A549 (cell line): Measurements from ENCODE around the gene CPEB4.

Experiments
- MYC ChIP-seq: IDR thresholded peaks from 2 replicates; pipeline ENCODE4 v1.6.1; 2012; ENCODE audit warnings: mild to moderate bottlenecking, inconsistent platforms, low read length, improper control_type of control experiment, borderline replicate concordance
- POLR2A ChIP-seq: IDR thresholded peaks from 2 replicates; pipeline ENCODE4 v1.6.1; 2012; ENCODE audit warnings: mild to moderate bottlenecking, low read length
- SREBF2 ChIP-seq: fragments of 450-650 bp; IDR thresholded peaks from 2 replicates; pipeline ENCODE4 v1.6.1; 2014; ENCODE audit warnings: mild to moderate bottlenecking, moderate library complexity
- TF ChIP-seq, protein P1 (sequence below): fragments of >200 bp; sonication (Bioruptor Twin); formaldehyde crosslinking; IDR thresholded peaks from 3 replicates; pipeline ENCODE4 v1.5.1; 2016
- TF ChIP-seq, protein P2 (sequence below): IDR thresholded peaks from 2 replicates; pipeline ENCODE4 v1.6.1; 2012

DNA sequence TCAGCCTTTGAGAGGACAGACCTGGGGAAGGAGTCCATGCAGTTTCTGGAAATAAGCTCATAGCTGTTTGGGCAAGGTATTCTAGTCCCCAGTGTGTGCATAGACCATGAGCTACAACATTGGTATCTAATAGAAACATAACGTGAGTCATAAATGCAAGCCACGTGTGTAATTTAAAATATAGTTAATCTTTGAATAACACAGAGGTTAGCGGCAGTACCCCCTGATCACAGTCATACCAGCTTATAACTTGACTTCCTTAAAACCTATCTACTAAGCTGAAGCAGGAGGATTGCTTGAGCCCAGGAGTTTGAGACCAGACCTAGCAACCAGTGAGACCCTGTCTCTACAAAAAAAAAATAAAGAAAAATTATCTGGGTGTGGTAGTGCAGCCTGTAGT is 46.4 kb upstream of the CPEB4 start:
- TF ChIP-seq, protein P1, sequence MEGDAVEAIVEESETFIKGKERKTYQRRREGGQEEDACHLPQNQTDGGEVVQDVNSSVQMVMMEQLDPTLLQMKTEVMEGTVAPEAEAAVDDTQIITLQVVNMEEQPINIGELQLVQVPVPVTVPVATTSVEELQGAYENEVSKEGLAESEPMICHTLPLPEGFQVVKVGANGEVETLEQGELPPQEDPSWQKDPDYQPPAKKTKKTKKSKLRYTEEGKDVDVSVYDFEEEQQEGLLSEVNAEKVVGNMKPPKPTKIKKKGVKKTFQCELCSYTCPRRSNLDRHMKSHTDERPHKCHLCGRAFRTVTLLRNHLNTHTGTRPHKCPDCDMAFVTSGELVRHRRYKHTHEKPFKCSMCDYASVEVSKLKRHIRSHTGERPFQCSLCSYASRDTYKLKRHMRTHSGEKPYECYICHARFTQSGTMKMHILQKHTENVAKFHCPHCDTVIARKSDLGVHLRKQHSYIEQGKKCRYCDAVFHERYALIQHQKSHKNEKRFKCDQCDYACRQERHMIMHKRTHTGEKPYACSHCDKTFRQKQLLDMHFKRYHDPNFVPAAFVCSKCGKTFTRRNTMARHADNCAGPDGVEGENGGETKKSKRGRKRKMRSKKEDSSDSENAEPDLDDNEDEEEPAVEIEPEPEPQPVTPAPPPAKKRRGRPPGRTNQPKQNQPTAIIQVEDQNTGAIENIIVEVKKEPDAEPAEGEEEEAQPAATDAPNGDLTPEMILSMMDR, result no peak
- TF ChIP-seq MYC, result no peak
- TF ChIP-seq, protein P2, sequence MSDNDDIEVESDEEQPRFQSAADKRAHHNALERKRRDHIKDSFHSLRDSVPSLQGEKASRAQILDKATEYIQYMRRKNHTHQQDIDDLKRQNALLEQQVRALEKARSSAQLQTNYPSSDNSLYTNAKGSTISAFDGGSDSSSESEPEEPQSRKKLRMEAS, result no peak
- TF ChIP-seq SREBF2, result no peak
- no peak for TF ChIP-seq POLR2A
